H1 (cell line): Measurements from ENCODE around the gene IGFBP1. TPM values are rescaled to one million over a fixed set of nuclear protein-coding genes. Genes with fewer than 3 reads are reported as not detected.

Experiments
- CTCF ChIA-PET: fragments of 300-600 bp; sonication (Branson Sonifier 250); formaldehyde crosslinking; loops from one replicate; lab custom pipeline; 2021; ENCODE audit not compliant: partially characterized antibody; lab: Charles Lee
- POLR2A ChIA-PET: fragments of 300-600 bp; sonication (Branson Sonifier 250); formaldehyde crosslinking; loops from one replicate; lab custom pipeline; 2021; ENCODE audit warnings: inconsistent platforms; ENCODE audit not compliant: partially characterized antibody; lab: Charles Lee
- DNase-seq, 2 experiments: peaks; one replicate each; pipeline versions ENCODE4 v3.0.0 to v3.0.0-alpha.2; 2010 to 2022; ENCODE audit warnings: low spot score in 2 of 2, low read depth in 1 of 2, mixed read lengths in 1 of 2
- FAIRE-seq: peaks from 2 replicates; lab custom pipeline; 2011; peaks lifted over from hg19 to GRCh38; lab: Jason Lieb, UNC
- H2AFZ ChIP-seq: 2 replicates; pipeline ENCODE4 v1.8.1; 2012; ENCODE audit warnings: low read length, inconsistent platforms
- H2AK5ac ChIP-seq: 2 replicates; pipeline ENCODE4 v1.6.1; 2013; ENCODE audit warnings: low read depth, low read length
- H2BK120ac ChIP-seq: replicated peaks from 2 replicates; pipeline ENCODE3; 2013; ENCODE audit warnings: low read depth, low read length, inconsistent platforms
- H2BK12ac ChIP-seq: 2 replicates; pipeline ENCODE4 v1.6.1; 2013; ENCODE audit warnings: low read depth, low read length
- H2BK15ac ChIP-seq: 2 replicates; pipeline ENCODE4 v1.6.1; 2013; ENCODE audit warnings: low read length
- H2BK20ac ChIP-seq: 2 replicates; pipeline ENCODE4 v1.6.1; 2013; ENCODE audit warnings: low read length
- H2BK5ac ChIP-seq: 2 replicates; pipeline ENCODE4 v1.6.1; 2013; ENCODE audit warnings: low read depth, low read length
- H3K14ac ChIP-seq: 2 replicates; pipeline ENCODE4 v1.6.1; 2013; ENCODE audit warnings: inconsistent platforms; ENCODE audit not compliant: insufficient read length
- H3K18ac ChIP-seq: 2 replicates; pipeline ENCODE4 v1.6.1; 2013; ENCODE audit warnings: low read length; ENCODE audit errors: extremely low read depth
- H3K23ac ChIP-seq: 2 replicates; pipeline ENCODE4 v1.6.1; 2013; ENCODE audit warnings: inconsistent platforms; ENCODE audit not compliant: insufficient read length
- H3K23me2 ChIP-seq: 2 replicates; pipeline ENCODE4 v1.6.1; 2013; ENCODE audit warnings: low read depth, low read length
- H3K27ac ChIP-seq: 2 replicates; pipeline ENCODE4 v1.6.1; 2011; ENCODE audit warnings: low read depth, low read length, inconsistent platforms
- H3K27me3 ChIP-seq, 4 experiments: replicated peaks in 1 of 4; 1 replicate in 1 of 4; 2 replicates in 3 of 4; pipeline versions ENCODE4 v1.6.1 to v1.8.1; 2011 to 2013; ENCODE audit warnings: low read length in 3 of 4, mild to moderate bottlenecking in 3 of 4, inconsistent platforms in 2 of 4, mixed read lengths in 2 of 4, moderate library complexity in 1 of 4; ENCODE audit not compliant: control insufficient read depth in 3 of 4, insufficient read depth in 3 of 4; ENCODE audit errors: extremely low read depth in 1 of 4
- H3K36me3 ChIP-seq, 4 experiments: 2 replicates each; pipeline versions ENCODE4 v1.6.1 to v1.8.1; 2011 to 2013; ENCODE audit warnings: mild to moderate bottlenecking in 4 of 4, low read length in 3 of 4, moderate library complexity in 2 of 4, control low read depth in 1 of 4, inconsistent platforms in 1 of 4; ENCODE audit not compliant: insufficient read depth in 4 of 4, control insufficient read depth in 2 of 4
- H3K4ac ChIP-seq: replicated peaks from 2 replicates; pipeline ENCODE3; 2013; ENCODE audit warnings: low read length, low read depth, mixed read lengths, inconsistent platforms; ENCODE audit not compliant: insufficient read length
- H3K4me1 ChIP-seq, 4 experiments: replicated peaks in 1 of 4; 1 replicate in 1 of 4; 2 replicates in 3 of 4; pipeline versions ENCODE4 v1.6.1 to v1.8.1; 2011 to 2013; ENCODE audit warnings: low read length in 3 of 4, inconsistent platforms in 2 of 4, mixed read lengths in 1 of 4; ENCODE audit not compliant: insufficient read depth in 4 of 4, control insufficient read depth in 3 of 4
- H3K4me2 ChIP-seq, 2 experiments: 2 replicates each; pipeline versions ENCODE4 v1.6.1 to v1.8.1; 2011 to 2013; ENCODE audit warnings: low read depth in 2 of 2, low read length in 2 of 2, control low read depth in 1 of 2, inconsistent platforms in 1 of 2, mild to moderate bottlenecking in 1 of 2; ENCODE audit not compliant: insufficient read depth in 1 of 2
- H3K4me3 ChIP-seq, 4 experiments: fragments of 200-600, 300-600 bp in 1 of 4; sonication (generic), shearing (Covaris generic), sonication (Bioruptor Twin) in 1 of 4; 2 replicates each; pipeline versions ENCODE4 v1.5.1 to v1.8.1; 2011 to 2016; ENCODE audit warnings: low read length in 4 of 4, low read depth in 3 of 4, control low read depth in 2 of 4, inconsistent platforms in 2 of 4, mild to moderate bottlenecking in 2 of 4, mixed read lengths in 1 of 4, moderate library complexity in 1 of 4; ENCODE audit not compliant: insufficient read depth in 2 of 4; ENCODE audit errors: extremely low read depth in 1 of 4
- H3K56ac ChIP-seq: replicated peaks from 2 replicates; pipeline ENCODE3; 2013; ENCODE audit warnings: low read depth, mild to moderate bottlenecking, mixed read lengths, low read length, inconsistent platforms; ENCODE audit not compliant: insufficient read length
- H3K79me1 ChIP-seq: 2 replicates; pipeline ENCODE4 v1.6.1; 2013; ENCODE audit warnings: low read depth, low read length, control low read depth
- H3K79me2 ChIP-seq, 2 experiments: 2 replicates each; pipeline versions ENCODE4 v1.6.1 to v1.8.1; 2012 to 2013; ENCODE audit warnings: low read length in 2 of 2, mild to moderate bottlenecking in 2 of 2, inconsistent platforms in 1 of 2; ENCODE audit not compliant: insufficient read depth in 2 of 2, control insufficient read depth in 1 of 2
- H3K9ac ChIP-seq, 4 experiments: replicated peaks in 1 of 4; 1 replicate in 1 of 4; 2 replicates in 3 of 4; pipeline versions ENCODE4 v1.6.1 to v1.8.1; 2011 to 2013; ENCODE audit warnings: low read depth in 3 of 4, low read length in 3 of 4, control low read depth in 2 of 4, mild to moderate bottlenecking in 2 of 4, moderate library complexity in 2 of 4, inconsistent platforms in 1 of 4; ENCODE audit errors: extremely low read depth in 1 of 4
- H3K9me3 ChIP-seq, 2 experiments: 2 replicates each; pipeline versions ENCODE4 v1.6.1 to v1.8.1; 2012 to 2013; ENCODE audit warnings: mild to moderate bottlenecking in 2 of 2, moderate library complexity in 2 of 2, control low read depth in 1 of 2, inconsistent platforms in 1 of 2, low read depth in 1 of 2, low read length in 1 of 2, mixed read lengths in 1 of 2; ENCODE audit not compliant: insufficient read depth in 2 of 2
- H4K20me1 ChIP-seq, 2 experiments: replicated peaks in 1 of 2; 2 replicates each; pipeline versions ENCODE3 to v1.8.1; 2011 to 2013; ENCODE audit warnings: inconsistent platforms in 2 of 2, low read length in 2 of 2, mild to moderate bottlenecking in 1 of 2; ENCODE audit not compliant: insufficient read depth in 2 of 2, control insufficient read depth in 1 of 2
- H4K5ac ChIP-seq: 2 replicates; pipeline ENCODE4 v1.6.1; 2013; ENCODE audit warnings: low read length, low read depth, mixed read lengths, inconsistent platforms; ENCODE audit not compliant: insufficient read length
- H4K8ac ChIP-seq: 2 replicates; pipeline ENCODE4 v1.8.0; 2013; ENCODE audit warnings: mild to moderate bottlenecking, moderate library complexity, low read length, inconsistent platforms; ENCODE audit not compliant: insufficient read depth; ENCODE audit errors: extremely low read depth
- H4K91ac ChIP-seq: replicated peaks from 2 replicates; pipeline ENCODE3; 2013; ENCODE audit warnings: low read length, mixed read lengths, inconsistent platforms; ENCODE audit not compliant: insufficient read length
- BACH1 ChIP-seq: IDR thresholded peaks from 2 replicates; pipeline ENCODE4 v1.6.1; 2012; ENCODE audit warnings: low read length, improper control_type of control experiment
- WGBS, 2 experiments: shearing (Covaris generic) in 1 of 2; methylation state at CpG; one replicate each; pipeline versions ENCODE4 v1.1.6 to v1.1.7; 2013 to 2015; ENCODE audit warnings: low lambda C conversion rate in 2 of 2, mixed read lengths in 2 of 2, inconsistent platforms in 1 of 2, low coverage in 1 of 2, missing lambda C conversion rate in 1 of 2; ENCODE audit not compliant: insufficient replicate concordance in 2 of 2, insufficient coverage in 1 of 2, insufficient read length in 1 of 2; ENCODE audit errors: extremely low coverage in 1 of 2, missing lambda C conversion rate in 1 of 2; 5-methylcytosine and 5-hydroxymethylcytosine counted together
- polyA plus RNA-seq, 7 experiments: library from polyadenylated mRNA; depleted of rRNA in 3 of 7; stranded (reverse) in 5 of 7; unstranded in 2 of 7; fragments of >200 nt in 5 of 7; fragments of 200-250 nt in 2 of 7; gene quantifications; 1 replicate in 5 of 7; 2 replicates in 1 of 7; 4 replicates in 1 of 7; pipeline versions ENCODE4 v1.2.1 to v1.2.3, GENCODE V29; 2011 to 2013; ENCODE audit warnings: missing spikeins in 2 of 7, mixed read lengths in 2 of 7
- total RNA-seq: library from RNA; stranded (reverse); fragmentation: NEBNext Ultra II Directional; extraction: Animal tissue kit (Norgen Biotek cat#: 25700); gene quantifications from 2 replicates; pipeline ENCODE4 v1.2.1, GENCODE V29; 2021

The IGFBP1 gene
- total and polyA plus RNA-seq, 2 of the 8 experiments (the other 6 are each of a cell fraction or from before 2014, with no cell fraction given) = not detected

DNA sequence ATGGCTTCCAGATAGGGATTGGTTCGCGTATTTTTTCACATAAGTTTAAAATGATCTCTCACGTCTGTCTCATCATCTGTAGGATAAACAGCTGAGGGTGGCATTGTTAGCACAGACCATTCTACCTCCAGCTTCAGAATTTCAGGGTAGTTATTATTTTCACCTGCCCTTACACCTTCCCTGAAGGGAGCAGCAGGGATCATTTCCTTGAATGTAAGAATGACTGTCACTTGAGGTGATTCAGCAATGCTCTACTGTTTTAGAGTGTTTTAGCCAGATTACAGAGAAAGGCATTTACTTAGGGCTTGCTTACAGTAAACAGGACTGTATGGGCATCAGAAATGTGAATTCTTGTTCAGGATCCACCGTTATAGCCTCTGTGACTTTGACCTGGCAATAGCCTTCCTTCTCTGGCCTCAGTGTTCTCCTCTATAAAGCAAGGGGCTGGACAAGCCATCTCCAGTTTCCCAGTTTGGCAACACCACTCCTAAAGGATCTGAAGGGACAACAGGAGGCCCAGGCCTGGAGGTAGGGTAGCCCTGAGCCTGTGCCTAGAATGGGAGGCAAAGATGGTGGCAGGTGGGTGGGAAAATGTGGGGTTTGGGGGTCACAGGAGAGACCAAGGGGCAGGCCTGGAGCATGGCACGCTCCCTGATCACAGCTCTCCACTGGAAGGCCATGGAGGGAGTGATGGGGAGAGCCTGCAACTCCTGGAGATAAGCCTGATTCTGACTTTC is 1.2 kb upstream of the IGFBP1 start:
- Histone ChIP-seq H3K36me3 (no peaks in the 10 kb centered on the region), H3K23me2 (peaks cover 11% of the 10 kb centered on the region; the same call in 1 of the 2 replicates), H2BK120ac (no peak overlapping the region), H2BK12ac (no peak overlapping the region), H4K20me1 (peaks cover 0 to 1% of the 10 kb centered on the region in 2 experiments), H3K79me2 (no peaks in the 10 kb centered on the region), H3K56ac (no peak overlapping the region), H3K27ac (no peak overlapping the region), H4K5ac (no peak overlapping the region), H2BK5ac (no peak overlapping the region), H3K79me1 (no peaks in the 10 kb centered on the region), H3K18ac (no peak overlapping the region), H2AFZ (no peak overlapping the region), H3K4ac (no peak overlapping the region), H3K4me3 (no peak overlapping the region), H3K9ac (no peak overlapping the region), H3K4me2 (no peak overlapping the region), H2BK20ac (no peak overlapping the region), H2AK5ac (no peak overlapping the region), H2BK15ac (no peak overlapping the region), H3K14ac (no peak overlapping the region), H4K91ac (no peak overlapping the region), H4K8ac (no peak overlapping the region), H3K4me1 (peaks cover 3 to 15% (median 10%) of the 10 kb centered on the region in 4 experiments), H3K23ac (no peak overlapping the region), H3K27me3 (peaks cover 23 to 40% (median 35%) of the 10 kb centered on the region in 4 experiments), H3K9me3 (no peaks in the 10 kb centered on the region)
- ChIA-PET POLR2A (interaction anchor here (0.6 kb wide), 1 partner anchor 30 kb away, joined by 3 read pairs; no protein-coding TSS in a partner anchor), CTCF (interaction anchor here (0.8 to 1.0 kb wide), 2 partner anchors 15 to 224 kb away, joined by 3 to 6 read pairs; no protein-coding TSS in a partner anchor)
- 84% methylated on average over 5 of the region's 5 CpGs; no CpG with 5 or more reads in 1 of the 2 experiments for WGBS, 2 experiments
- DNase-seq = no peak
- no peak for TF ChIP-seq BACH1
- no peak for FAIRE-seq
